Measurements from ENCODE around the gene CATSPER3.

CATSPER3 gene

GRCh38 chr5:134945041-134945440 lies 22.7 kb upstream of the CATSPER3 start:
- Mint-ChIP-seq H3K36me3 (ENCODE audit: low read depth) (peaks cover 6% of the 10 kb centered on the region), H3K27me3 (ENCODE audit: low read depth) (no peaks in the 10 kb centered on the region), H3K27ac (peak overlapping the region in 2 of 3 experiments; percentile 76 to 93)

DNA sequence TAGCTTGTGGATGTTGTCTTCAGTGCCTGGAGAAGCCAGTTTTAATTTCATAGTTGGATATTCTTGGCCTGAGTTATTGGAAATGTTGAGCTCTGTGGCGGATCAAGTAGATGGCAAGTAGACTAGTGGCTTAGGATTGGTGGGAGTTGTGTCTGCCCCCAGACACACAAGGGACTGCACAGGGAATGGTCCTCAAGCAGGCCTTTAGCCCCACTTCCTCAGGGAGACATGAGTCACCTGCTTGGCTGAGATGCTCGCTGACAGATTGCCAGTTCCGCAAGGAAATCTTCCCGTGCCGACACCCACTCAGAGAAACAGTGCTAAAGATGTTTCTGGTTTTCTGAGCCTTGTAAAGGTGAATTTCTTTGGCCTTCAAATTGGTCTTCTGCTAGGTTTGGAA lies 18.8 kb upstream of the CATSPER3 start:
- Mint-ChIP-seq H3K36me3 (ENCODE audit: low read depth) (no peaks in the 10 kb centered on the region), H3K4me1 (peaks cover 19% of the 10 kb centered on the region), H3K27me3 (ENCODE audit: low read depth) (no peaks in the 10 kb centered on the region), H3K4me3 (no peak overlapping the region), H3K9me3 (no peaks in the 10 kb centered on the region), H3K27ac (peak overlapping the region in 1 of 3 experiments; percentile 38)
- TF ChIP-seq, protein P1, sequence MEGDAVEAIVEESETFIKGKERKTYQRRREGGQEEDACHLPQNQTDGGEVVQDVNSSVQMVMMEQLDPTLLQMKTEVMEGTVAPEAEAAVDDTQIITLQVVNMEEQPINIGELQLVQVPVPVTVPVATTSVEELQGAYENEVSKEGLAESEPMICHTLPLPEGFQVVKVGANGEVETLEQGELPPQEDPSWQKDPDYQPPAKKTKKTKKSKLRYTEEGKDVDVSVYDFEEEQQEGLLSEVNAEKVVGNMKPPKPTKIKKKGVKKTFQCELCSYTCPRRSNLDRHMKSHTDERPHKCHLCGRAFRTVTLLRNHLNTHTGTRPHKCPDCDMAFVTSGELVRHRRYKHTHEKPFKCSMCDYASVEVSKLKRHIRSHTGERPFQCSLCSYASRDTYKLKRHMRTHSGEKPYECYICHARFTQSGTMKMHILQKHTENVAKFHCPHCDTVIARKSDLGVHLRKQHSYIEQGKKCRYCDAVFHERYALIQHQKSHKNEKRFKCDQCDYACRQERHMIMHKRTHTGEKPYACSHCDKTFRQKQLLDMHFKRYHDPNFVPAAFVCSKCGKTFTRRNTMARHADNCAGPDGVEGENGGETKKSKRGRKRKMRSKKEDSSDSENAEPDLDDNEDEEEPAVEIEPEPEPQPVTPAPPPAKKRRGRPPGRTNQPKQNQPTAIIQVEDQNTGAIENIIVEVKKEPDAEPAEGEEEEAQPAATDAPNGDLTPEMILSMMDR (IDR thresholded peaks at IDR 0.05; ENCODE audit: unreplicated experiment in 3 of 3), result no peak

More at GRCh38 chr5:134945041-134945440, 22.7 kb upstream of the CATSPER3 start:
- Mint-ChIP-seq H3K4me1 (peaks cover 30% of the 10 kb centered on the region), H3K4me3 (no peak overlapping the region), H3K9me3 (no peaks in the 10 kb centered on the region)
- TF ChIP-seq, protein P1 (IDR thresholded peaks at IDR 0.05; ENCODE audit: unreplicated experiment in 3 of 3), result no peak

- Mint-ChIP-seq H3K36me3 (ENCODE audit: low read depth) (peaks cover 3% of the 10 kb centered on the region), H3K27ac (peak overlapping the region in 1 of 3 experiments; percentile 38), H3K4me1 (peaks cover 15% of the 10 kb centered on the region), H3K27me3 (ENCODE audit: low read depth) (no peaks in the 10 kb centered on the region), H3K9me3 (peaks cover 2% of the 10 kb centered on the region), H3K4me3 (no peak overlapping the region)
- TF ChIP-seq, protein P1 (IDR thresholded peaks at IDR 0.05; ENCODE audit: unreplicated experiment in 3 of 3), result no peak
Observed at GRCh38 chr5:134949316-134949715, 18.4 kb upstream of the CATSPER3 start.

- no peaks in the 10 kb centered on the region for H3K27me3 Mint-ChIP-seq (ENCODE audit: low read depth)
- no peak overlapping the region for H3K27ac Mint-ChIP-seq
- TF ChIP-seq, protein P1 (IDR thresholded peaks at IDR 0.05; ENCODE audit: unreplicated experiment in 3 of 3), result no peak
- no peak overlapping the region for H3K4me3 Mint-ChIP-seq
- H3K4me1 Mint-ChIP-seq, result peaks cover 7% of the 10 kb centered on the region
- peaks cover 8% of the 10 kb centered on the region for H3K9me3 Mint-ChIP-seq
- peaks cover 21% of the 10 kb centered on the region for H3K36me3 Mint-ChIP-seq (ENCODE audit: low read depth)
Observed at GRCh38 chr5:134957920-134958608, 9.6 kb upstream of the CATSPER3 start.

DNA sequence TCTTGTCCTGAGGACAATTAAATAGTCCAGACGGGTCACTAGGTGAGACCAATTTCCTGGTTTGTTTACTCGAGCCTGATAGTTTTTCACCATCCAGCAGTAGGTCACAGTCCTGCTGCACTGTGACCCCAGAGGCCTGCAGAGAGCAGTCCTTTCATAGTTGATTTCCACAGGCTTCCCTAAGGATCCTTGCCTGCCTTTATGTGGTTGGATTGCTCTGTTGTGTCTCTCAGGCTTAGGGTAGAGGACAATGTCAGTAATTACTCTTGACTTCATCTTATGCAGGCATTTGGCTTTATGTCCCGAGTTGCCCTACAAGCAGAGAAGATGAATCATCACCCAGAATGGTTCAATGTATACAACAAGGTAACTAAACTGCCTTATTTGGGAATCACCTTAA lies 9.0 kb upstream of the CATSPER3 start:
- H3K9me3 Mint-ChIP-seq, result peaks cover 8% of the 10 kb centered on the region

More for the DNA sequence above, 9.0 kb upstream of the CATSPER3 start:
- peaks cover 21% of the 10 kb centered on the region for H3K36me3 Mint-ChIP-seq (ENCODE audit: low read depth)
- H3K27ac Mint-ChIP-seq, result peak overlapping the region in 1 of 3 experiments; percentile 37
- no peaks in the 10 kb centered on the region for H3K27me3 Mint-ChIP-seq (ENCODE audit: low read depth)
- peaks cover 7% of the 10 kb centered on the region for H3K4me1 Mint-ChIP-seq
- TF ChIP-seq, protein P1 (IDR thresholded peaks at IDR 0.05; ENCODE audit: unreplicated experiment in 3 of 3), result no peak
- H3K4me3 Mint-ChIP-seq, result no peak overlapping the region
